ENCODE measurements around the gene SSTR4.

The SSTR4 gene

GRCh38 chr20:23009636-23010035, 25.5 kb upstream of the SSTR4 start:
- no peak overlapping the region for H3K27ac ChIP-seq (ENCODE audit: poor library complexity, severe bottlenecking)
- no peaks in the 10 kb centered on the region for H3K27me3 ChIP-seq (ENCODE audit: insufficient read depth, poor library complexity, severe bottlenecking)
- no peaks in the 10 kb centered on the region for H3K9me3 ChIP-seq (ENCODE audit: severe bottlenecking)
- no peak for TF ChIP-seq CTCF (IDR thresholded peaks at IDR 0.05; ENCODE audit: poor library complexity, severe bottlenecking)
- H3K36me3 ChIP-seq (ENCODE audit: low read depth), result no peaks in the 10 kb centered on the region
- H3K4me1 ChIP-seq (ENCODE audit: insufficient read depth, poor library complexity, severe bottlenecking), result peaks cover 12% of the 10 kb centered on the region
- no peak overlapping the region for H3K4me3 ChIP-seq (ENCODE audit: severe bottlenecking)
- no peak for DNase-seq (ENCODE audit: low spot score)
- peak; percentile 60; the same call in 2 of the 3 replicates for ATAC-seq (ENCODE audit: low read depth)

- TF ChIP-seq CTCF (IDR thresholded peaks at IDR 0.05; ENCODE audit: poor library complexity, severe bottlenecking), result no peak
These were observed 25.0 kb upstream of the SSTR4 start for GRCh38 chr20:23010096-23010495.

GRCh38 chr20:23011008-23011721, 23.9 kb upstream of the SSTR4 start:
- ATAC-seq (ENCODE audit: low read depth), result no peak
- DNase-seq (ENCODE audit: low spot score), result no peak
- Histone ChIP-seq H3K4me1 (ENCODE audit: insufficient read depth, poor library complexity, severe bottlenecking) (peaks cover 12% of the 10 kb centered on the region), H3K27me3 (ENCODE audit: insufficient read depth, poor library complexity, severe bottlenecking) (no peaks in the 10 kb centered on the region), H3K36me3 (ENCODE audit: low read depth) (no peaks in the 10 kb centered on the region), H3K9me3 (ENCODE audit: severe bottlenecking) (no peaks in the 10 kb centered on the region), H3K4me3 (ENCODE audit: severe bottlenecking) (no peak overlapping the region), H3K27ac (ENCODE audit: poor library complexity, severe bottlenecking) (no peak overlapping the region)
- no peak for TF ChIP-seq CTCF (IDR thresholded peaks at IDR 0.05; ENCODE audit: poor library complexity, severe bottlenecking)

More at GRCh38 chr20:23010096-23010495, 25.0 kb upstream of the SSTR4 start:
- ATAC-seq (ENCODE audit: low read depth) (no peak), DNase-seq (ENCODE audit: low spot score) (no peak)
- H3K27me3 ChIP-seq (ENCODE audit: insufficient read depth, poor library complexity, severe bottlenecking), result no peaks in the 10 kb centered on the region
- peaks cover 12% of the 10 kb centered on the region for H3K4me1 ChIP-seq (ENCODE audit: insufficient read depth, poor library complexity, severe bottlenecking)
- H3K9me3 ChIP-seq (ENCODE audit: severe bottlenecking), result no peaks in the 10 kb centered on the region
- H3K4me3 ChIP-seq (ENCODE audit: severe bottlenecking), result no peak overlapping the region
- no peak overlapping the region for H3K27ac ChIP-seq (ENCODE audit: poor library complexity, severe bottlenecking)
- no peaks in the 10 kb centered on the region for H3K36me3 ChIP-seq (ENCODE audit: low read depth)

- peak; percentile 75 for ATAC-seq (ENCODE audit: low read depth)
- H3K9me3 ChIP-seq (ENCODE audit: severe bottlenecking), result no peaks in the 10 kb centered on the region
- H3K4me3 ChIP-seq (ENCODE audit: severe bottlenecking), result no peak overlapping the region
- H3K4me1 ChIP-seq (ENCODE audit: insufficient read depth, poor library complexity, severe bottlenecking), result peaks cover 12% of the 10 kb centered on the region
- no peaks in the 10 kb centered on the region for H3K36me3 ChIP-seq (ENCODE audit: low read depth)
- H3K27ac ChIP-seq (ENCODE audit: poor library complexity, severe bottlenecking), result peak overlapping the region; percentile 31
- DNase-seq (ENCODE audit: low spot score), result no peak
- no peak for TF ChIP-seq CTCF (IDR thresholded peaks at IDR 0.05; ENCODE audit: poor library complexity, severe bottlenecking)
- no peaks in the 10 kb centered on the region for H3K27me3 ChIP-seq (ENCODE audit: insufficient read depth, poor library complexity, severe bottlenecking)
These were observed 21.7 kb upstream of the SSTR4 start for GRCh38 chr20:23013429-23013828.

- Histone ChIP-seq H3K36me3 (ENCODE audit: low read depth) (no peaks in the 10 kb centered on the region), H3K4me1 (ENCODE audit: insufficient read depth, poor library complexity, severe bottlenecking) (peaks cover 5% of the 10 kb centered on the region), H3K4me3 (ENCODE audit: severe bottlenecking) (no peak overlapping the region), H3K27ac (ENCODE audit: poor library complexity, severe bottlenecking) (no peak overlapping the region), H3K9me3 (ENCODE audit: severe bottlenecking) (no peaks in the 10 kb centered on the region), H3K27me3 (ENCODE audit: insufficient read depth, poor library complexity, severe bottlenecking) (no peaks in the 10 kb centered on the region)
- no peak for DNase-seq (ENCODE audit: low spot score)
- no peak for TF ChIP-seq CTCF (IDR thresholded peaks at IDR 0.05; ENCODE audit: poor library complexity, severe bottlenecking)
- no peak for ATAC-seq (ENCODE audit: low read depth)
These were observed 17.6 kb upstream of the SSTR4 start for GRCh38 chr20:23017516-23017915.
